Heart left ventricle (tissue), 13 donors: ENCODE measurements around the gene CCDC85C.

Source experiments
- CTCF ChIP-seq, 12 donors: fragments of 200-600 bp; sonication (generic) in 4 of 12; IDR thresholded peaks; one replicate each; pipeline versions ENCODE4 v1.5.0 to v1.8.0; 2018 to 2022; ENCODE audit warnings: antibody characterized with exemption in 12 of 12, mild to moderate bottlenecking in 5 of 12
- POLR2A ChIP-seq, 2 donors: fragments of 450-650 bp; IDR thresholded peaks; one replicate each; pipeline ENCODE4 v1.6.1; 2017; ENCODE audit warnings: antibody characterized with exemption in 2 of 2, mild to moderate bottlenecking in 2 of 2, moderate library complexity in 2 of 2
- donor health status: ischemic (EF 13 %, LVEDD 7.1; RV severe dilation, severe dysfunction).
- donor health status: DM: no; HTN: yes; CAD: no.
- donor health status: DM: no; HTN: no; CAD: no.
- donor health status: ischemic (EF 25% LVEDD 6.9; RV normal size, moderate dysfunction).
- donor health status: ischemic (EF 25% LVEDD 5.7; RV mildly dilated, moderate dysfunction).
- donor health status: ischemic (EF 35%, LVEDD 5.7; RV mildly dilated, moderate dysfunction).
- donor health status: nonischemic (EF 11% LVEDD 7.7; RV severe dilation, severe dysfunction).
- donor health status: DM: yes; HTN: yes; CAD: no.
- donor health status: PGD.
- donor health status: ischemic (EF 29% LVEDD 5.4; RV normal size, mild dysfunction).
- donor health status: nonischemic (EF 23%, LVEDD 6.1; RV moderate dilation, normal function).

- no peak for TF ChIP-seq CTCF (IDR thresholded peaks at IDR 0.05)
- no peak for TF ChIP-seq POLR2A (IDR thresholded peaks at IDR 0.05)
Measured at GRCh38 chr14:99527026-99527425, 77.0 kb downstream of the CCDC85C start.
